Panc1 (cell line): Measurements from ENCODE around the gene ZWINT. TPM values are rescaled to one million over a fixed set of nuclear protein-coding genes. Genes with fewer than 3 reads are reported as not detected.

Experiments used
- ATAC-seq: fragments of 200-7000 bp; cut with Tn5 transposase; 2 replicates; pipeline ENCODE4 v1.9.1; 2020; ENCODE audit warnings: mild to moderate bottlenecking, moderate library complexity
- BruUV-seq: library from RNA; stranded (reverse); fragments of 400-500 nt; replicated peaks from 2 replicates; lab custom pipeline; 2021; lab: Mats Ljungman, UMichigan
- CTCF ChIA-PET: fragments of 300-600 bp; sonication (Branson Sonifier 250); formaldehyde crosslinking; loops from one replicate; lab custom pipeline; 2022; ENCODE audit warnings: antibody characterized with exemption; lab: Charles Lee
- POLR2A ChIA-PET: fragments of 300-600 bp; sonication (Branson Sonifier 250); formaldehyde crosslinking; loops from one replicate; lab custom pipeline; 2022; ENCODE audit warnings: antibody characterized with exemption; lab: Charles Lee
- DNase-seq: peaks from one replicate; pipeline ENCODE4 v3.0.0-alpha.2; 2010; ENCODE audit warnings: low read depth, low spot score
- H3K27ac ChIP-seq: 2 replicates; pipeline ENCODE4 v1.5.1; 2011; ENCODE audit warnings: mild to moderate bottlenecking, low read length, inconsistent platforms
- H3K27me3 ChIP-seq: fragments of 200-500 bp; sonication (Bioruptor generic); 2 replicates; pipeline ENCODE4 v1.6.0; 2014; ENCODE audit warnings: low read length, inconsistent platforms; ENCODE audit not compliant: control insufficient read depth, insufficient read depth
- H3K36me3 ChIP-seq: fragments of 200-500 bp; sonication (Bioruptor generic); 2 replicates; pipeline ENCODE4 v1.5.1; 2014; ENCODE audit warnings: inconsistent platforms, mild to moderate bottlenecking, low read length, moderate library complexity; ENCODE audit not compliant: control insufficient read depth, insufficient read depth
- H3K4me1 ChIP-seq: 2 replicates; pipeline ENCODE4 v1.5.1; 2011; ENCODE audit warnings: inconsistent platforms, mild to moderate bottlenecking, low read length, moderate library complexity; ENCODE audit not compliant: control insufficient read depth, insufficient read depth
- H3K4me3 ChIP-seq, 2 experiments: 2 replicates each; pipeline ENCODE4 v1.5.1; 2011 to 2012; ENCODE audit warnings: low read depth in 2 of 2, low read length in 2 of 2, mild to moderate bottlenecking in 2 of 2, inconsistent platforms in 1 of 2, moderate library complexity in 1 of 2
- H3K9me3 ChIP-seq: fragments of 200-500 bp; sonication (Bioruptor generic); 2 replicates; pipeline ENCODE4 v1.5.1; 2014; ENCODE audit warnings: low read depth, mild to moderate bottlenecking, inconsistent platforms, low read length, moderate library complexity; ENCODE audit not compliant: control insufficient read depth, insufficient read depth
- CTCF ChIP-seq: fragments of 450-650 bp; IDR thresholded peaks from 2 replicates; pipeline ENCODE4 v1.5.1; 2017; ENCODE audit warnings: mild to moderate bottlenecking
- POLR2AphosphoS5 ChIP-seq: IDR thresholded peaks from 2 replicates; pipeline ENCODE4 v1.6.1; 2012; ENCODE audit warnings: mild to moderate bottlenecking, low read depth, low read length, moderate library complexity
- SIN3A ChIP-seq: IDR thresholded peaks from 2 replicates; pipeline ENCODE4 v1.6.1; 2012; ENCODE audit warnings: low read depth, mild to moderate bottlenecking, low read length, moderate library complexity, borderline replicate concordance; ENCODE audit not compliant: insufficient read depth
- TCF7L2 ChIP-seq: IDR thresholded peaks from 2 replicates; pipeline ENCODE4 v1.6.1; 2011; ENCODE audit warnings: mild to moderate bottlenecking, low read depth, low read length, inconsistent platforms
- in situ Hi-C: cut with HindIII; loops from 2 replicates; pipeline ENCODE4 v1.10.0; 2016; ENCODE audit warnings: low sequenced_read_pairs, low pct_unique_long_range_greater_than_20kb
- intact Hi-C: fragments of 100-400 bp; cut with micrococcal nuclease; formaldehyde crosslinking; loops from one replicate; pipeline ENCODE4 v1.10.0; 2022; ENCODE audit not compliant: unreplicated experiment
- total RNA-seq: library from RNA; stranded (reverse); gene quantifications from one replicate; pipeline ENCODE4 v1.2.1, GENCODE V29; 2021; ENCODE audit not compliant: unreplicated experiment
- TF ChIP-seq, protein P1 (sequence below), 2 experiments: IDR thresholded peaks; 2 replicates each; pipeline ENCODE4 v1.6.1; 2011 to 2012; ENCODE audit warnings: low read depth in 2 of 2, control low read depth in 1 of 2, low read length in 1 of 2, mild to moderate bottlenecking in 1 of 2, moderate library complexity in 1 of 2; ENCODE audit not compliant: insufficient read depth in 1 of 2

ZWINT gene
- total RNA-seq, 1 experiment from 2014 or later, result 85.8 TPM

DNA sequence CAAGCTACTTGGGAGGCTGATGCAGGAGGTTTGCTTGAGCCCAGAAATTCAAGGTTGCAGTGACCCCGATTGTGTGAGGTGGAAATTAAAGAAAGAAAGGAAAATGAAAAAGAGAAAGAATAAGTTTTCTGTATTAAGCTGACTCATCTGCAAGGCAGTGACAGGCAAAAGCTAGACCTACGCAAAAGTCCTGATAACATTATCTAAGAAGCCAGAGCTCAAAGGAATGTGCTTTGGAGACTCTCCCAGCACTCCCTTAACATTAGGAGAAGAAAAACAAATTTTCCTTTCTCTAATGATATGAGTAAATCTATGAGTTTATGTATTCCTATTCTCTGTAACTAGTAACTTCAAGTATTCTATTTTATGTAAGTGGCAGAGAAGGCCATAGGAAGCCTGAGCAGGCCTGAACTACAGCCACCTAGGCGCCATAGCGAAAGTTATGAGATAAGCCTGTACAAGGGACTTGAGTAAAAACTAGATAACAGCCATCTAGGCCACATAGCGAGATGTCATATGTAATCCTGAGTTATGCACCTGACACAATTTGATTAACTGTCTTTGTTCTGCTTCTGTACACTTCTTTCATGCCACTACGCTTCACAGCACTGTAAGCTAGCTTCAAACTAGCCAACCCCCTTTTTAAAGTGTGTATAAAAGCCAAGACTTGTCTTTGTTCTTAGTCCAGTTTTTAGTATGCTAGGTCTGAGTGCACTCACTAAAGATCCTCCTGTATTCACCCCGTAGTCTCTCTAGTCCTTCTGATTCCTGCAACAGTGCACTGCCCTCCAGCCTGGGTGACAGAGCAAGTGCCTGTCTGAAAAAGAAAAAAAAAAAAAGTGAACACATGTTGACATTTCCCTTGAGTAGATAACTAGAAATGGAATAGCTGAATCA, 9.4 kb upstream of the ZWINT start:
- Histone ChIP-seq H3K4me1 (no peaks in the 10 kb centered on the region), H3K27ac (no peak overlapping the region), H3K36me3 (no peaks in the 10 kb centered on the region), H3K4me3 (no peak overlapping the region), H3K27me3 (no peaks in the 10 kb centered on the region), H3K9me3 (peaks cover 29% of the 10 kb centered on the region)
- in situ Hi-C loops, result no loop called here
- intact Hi-C loops, result no loop called here
- no peak for DNase-seq
- BruUV-seq, result no TSS peak
- ChIA-PET CTCF (no interaction called here), POLR2A (no interaction called here)
- TF ChIP-seq, protein P1, sequence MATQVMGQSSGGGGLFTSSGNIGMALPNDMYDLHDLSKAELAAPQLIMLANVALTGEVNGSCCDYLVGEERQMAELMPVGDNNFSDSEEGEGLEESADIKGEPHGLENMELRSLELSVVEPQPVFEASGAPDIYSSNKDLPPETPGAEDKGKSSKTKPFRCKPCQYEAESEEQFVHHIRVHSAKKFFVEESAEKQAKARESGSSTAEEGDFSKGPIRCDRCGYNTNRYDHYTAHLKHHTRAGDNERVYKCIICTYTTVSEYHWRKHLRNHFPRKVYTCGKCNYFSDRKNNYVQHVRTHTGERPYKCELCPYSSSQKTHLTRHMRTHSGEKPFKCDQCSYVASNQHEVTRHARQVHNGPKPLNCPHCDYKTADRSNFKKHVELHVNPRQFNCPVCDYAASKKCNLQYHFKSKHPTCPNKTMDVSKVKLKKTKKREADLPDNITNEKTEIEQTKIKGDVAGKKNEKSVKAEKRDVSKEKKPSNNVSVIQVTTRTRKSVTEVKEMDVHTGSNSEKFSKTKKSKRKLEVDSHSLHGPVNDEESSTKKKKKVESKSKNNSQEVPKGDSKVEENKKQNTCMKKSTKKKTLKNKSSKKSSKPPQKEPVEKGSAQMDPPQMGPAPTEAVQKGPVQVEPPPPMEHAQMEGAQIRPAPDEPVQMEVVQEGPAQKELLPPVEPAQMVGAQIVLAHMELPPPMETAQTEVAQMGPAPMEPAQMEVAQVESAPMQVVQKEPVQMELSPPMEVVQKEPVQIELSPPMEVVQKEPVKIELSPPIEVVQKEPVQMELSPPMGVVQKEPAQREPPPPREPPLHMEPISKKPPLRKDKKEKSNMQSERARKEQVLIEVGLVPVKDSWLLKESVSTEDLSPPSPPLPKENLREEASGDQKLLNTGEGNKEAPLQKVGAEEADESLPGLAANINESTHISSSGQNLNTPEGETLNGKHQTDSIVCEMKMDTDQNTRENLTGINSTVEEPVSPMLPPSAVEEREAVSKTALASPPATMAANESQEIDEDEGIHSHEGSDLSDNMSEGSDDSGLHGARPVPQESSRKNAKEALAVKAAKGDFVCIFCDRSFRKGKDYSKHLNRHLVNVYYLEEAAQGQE (IDR thresholded peaks at IDR 0.05; ENCODE audit: insufficient read depth in 1 of 2, low read depth in 2 of 2, low read length in 1 of 2), result no peak
- TF ChIP-seq TCF7L2, result no peak
- TF ChIP-seq POLR2AphosphoS5, result no peak
- TF ChIP-seq SIN3A, result no peak
- no peak for TF ChIP-seq CTCF
- ATAC-seq, result no peak

- Histone ChIP-seq H3K9me3 (no peaks in the 10 kb centered on the region), H3K27ac (peak overlapping the region; percentile 97), H3K4me1 (peaks cover 3% of the 10 kb centered on the region; the same call in 1 of the 2 replicates), H3K27me3 (no peaks in the 10 kb centered on the region), H3K4me3 (peak overlapping the region; percentile 89 to 97), H3K36me3 (peaks cover 14% of the 10 kb centered on the region)
- no TSS peak for BruUV-seq
- intact Hi-C loops, result no loop called here
- DNase-seq (no peak), ATAC-seq (peak; percentile 1; the same call in 1 of the 2 replicates)
- ChIA-PET POLR2A (no interaction called here), CTCF (no interaction called here)
- in situ Hi-C loops, result no loop called here
- TF ChIP-seq TCF7L2 (no peak), CTCF (no peak), SIN3A (no peak), POLR2AphosphoS5 (no peak; the same call in 1 of the 2 replicates)
- TF ChIP-seq, protein P1 (IDR thresholded peaks at IDR 0.05; ENCODE audit: insufficient read depth in 1 of 2, low read depth in 2 of 2, low read length in 1 of 2), result no peak
Measured at GRCh38 chr10:56360583-56360966, 484 bp downstream of the ZWINT start.
